ENCODE results near the gene OR52K2. TPM values are rescaled to one million over a fixed set of nuclear protein-coding genes. Genes with fewer than 3 reads are reported as not detected.
"Not testable (repeated sequence)": the region's sequence is repeated elsewhere in the genome, so short reads cannot be mapped to it uniquely, and the experiment has no call there.

Gene OR52K2
- under 1 TPM in 1 of 2 experiments, not detected in 1; 0.18 TPM for total RNA-seq

DNA sequence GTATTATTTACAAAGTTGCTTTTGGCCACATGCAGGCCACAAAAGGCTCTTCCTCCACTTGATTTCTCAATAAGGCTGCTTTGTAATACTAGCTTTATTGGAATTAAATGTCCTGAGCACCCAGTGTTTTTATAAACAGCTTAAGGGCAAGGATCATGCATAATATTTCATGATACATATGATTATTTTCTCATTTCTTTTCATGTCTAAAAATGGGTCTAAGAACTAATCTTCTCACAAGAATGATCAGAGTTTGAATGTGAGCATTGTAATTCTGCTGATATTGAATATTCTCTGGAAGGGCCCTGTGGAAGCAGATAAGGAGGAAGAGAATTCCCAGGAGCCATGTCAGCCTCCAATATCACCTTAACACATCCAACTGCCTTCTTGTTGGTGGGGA lies at the start of gene OR52K2:
OR52K2 (plus strand) TSS at position 301 of the 400 bp plus-strand sequence; CDS start at position 346, 45 bp downstream.
- Mint-ChIP-seq H3K27ac (no peak within 1 kb of the TSS), H3K9me3 (ENCODE audit: low read depth) (peaks cover under 1% of the 10 kb centered on the region), H3K4me3 (no peak within 1 kb of the TSS), H3K36me3 (ENCODE audit: low read depth) (no peaks in the 10 kb centered on the region), H3K27me3 (no peaks in the 10 kb centered on the region), H3K4me1 (no peaks in the 10 kb centered on the region)
- intact Hi-C loops (cut with DNase I, micrococcal nuclease): no loop called here
- ChIA-PET POLR2A (no interaction called here), CTCF (no interaction called here)
- no peak for DNase-seq
- ATAC-seq: no peak

DNA sequence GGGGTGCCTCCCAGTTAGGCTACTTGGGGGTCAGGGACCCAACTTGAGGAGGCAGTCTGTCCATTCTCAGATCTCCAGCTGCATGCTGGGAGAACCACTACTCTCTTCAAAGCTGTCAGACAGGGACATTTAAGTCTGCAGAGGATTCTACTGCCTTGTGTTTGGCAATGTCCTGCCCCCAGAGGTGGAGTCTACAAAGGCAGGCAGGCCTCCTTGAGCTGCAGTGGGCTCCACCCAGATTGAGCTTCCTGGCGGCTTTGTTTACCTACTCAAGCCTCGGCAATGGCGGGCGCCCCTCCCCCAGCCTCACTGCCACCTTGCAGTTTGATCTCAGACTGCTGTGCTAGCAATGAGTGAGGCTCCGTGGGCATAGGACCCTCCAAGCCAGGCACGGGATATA lies 42.9 kb upstream of the OR52K2 start:
- DNase-seq; intact Hi-C loops (cut with DNase I, micrococcal nuclease); ATAC-seq: not testable (repeated sequence)

DNA sequence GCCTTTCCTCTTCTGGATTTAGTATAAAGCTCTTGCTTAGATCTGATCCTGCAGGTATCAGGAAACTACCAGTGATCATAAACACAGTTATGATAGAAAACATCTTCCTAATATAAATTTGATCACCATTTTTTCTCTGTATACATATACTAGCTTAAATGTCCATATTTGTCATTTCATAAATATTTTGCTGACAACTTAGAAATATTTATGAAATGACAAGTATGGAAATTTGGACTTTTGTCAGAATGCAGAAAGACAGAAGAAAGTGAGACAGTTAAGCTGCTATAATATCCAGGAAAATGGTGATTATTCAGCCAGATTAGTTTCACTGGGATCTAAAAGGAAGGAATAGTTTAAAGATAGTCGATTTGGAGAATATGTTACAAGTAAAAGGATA lies 32.8 kb upstream of the OR52K2 start:
- no peaks in the 10 kb centered on the region for H3K9me3 Mint-ChIP-seq (ENCODE audit: low read depth)
- no peaks in the 10 kb centered on the region for H3K36me3 Mint-ChIP-seq (ENCODE audit: low read depth)
- POLR2A ChIA-PET: no interaction called here
- intact Hi-C loops (cut with DNase I, micrococcal nuclease): no loop called here
- H3K27me3 Mint-ChIP-seq: peaks cover 4% of the 10 kb centered on the region
- no peak for ATAC-seq
- H3K27ac Mint-ChIP-seq: no peak overlapping the region
- no peaks in the 10 kb centered on the region for H3K4me1 Mint-ChIP-seq
- no peak for DNase-seq
- H3K4me3 Mint-ChIP-seq: no peak overlapping the region
- CTCF ChIA-PET: no interaction called here

More for the DNA sequence above, 42.9 kb upstream of the OR52K2 start:
- H3K4me1 Mint-ChIP-seq; H3K27ac Mint-ChIP-seq; H3K9me3 Mint-ChIP-seq (ENCODE audit: low read depth); H3K27me3 Mint-ChIP-seq; H3K4me3 Mint-ChIP-seq; CTCF ChIA-PET; POLR2A ChIA-PET; H3K36me3 Mint-ChIP-seq (ENCODE audit: low read depth): not testable (repeated sequence)

DNA sequence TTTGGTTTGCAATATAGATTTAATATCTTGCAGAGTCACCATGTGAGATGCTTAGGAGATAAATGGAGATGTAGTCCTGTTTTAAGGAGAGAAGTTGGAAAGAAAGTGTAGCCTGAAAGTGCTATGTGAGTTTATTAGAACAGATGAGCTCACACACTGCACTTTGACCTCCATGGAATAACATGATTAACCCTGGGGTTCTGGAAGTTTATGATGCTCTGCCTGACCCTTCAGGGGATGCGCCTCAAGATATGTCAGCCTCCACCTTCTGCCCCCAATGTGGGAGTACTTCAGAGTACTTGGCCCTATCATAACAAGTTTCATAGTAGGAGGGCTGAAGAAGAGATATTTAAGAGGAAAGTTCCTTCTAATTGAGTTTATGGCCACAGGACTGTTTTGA lies 32.3 kb upstream of the OR52K2 start:
- Mint-ChIP-seq H3K27ac (no peak overlapping the region), H3K4me3 (no peak overlapping the region), H3K9me3 (ENCODE audit: low read depth) (no peaks in the 10 kb centered on the region), H3K27me3 (peaks cover 4% of the 10 kb centered on the region), H3K36me3 (ENCODE audit: low read depth) (no peaks in the 10 kb centered on the region), H3K4me1 (no peaks in the 10 kb centered on the region)
- ChIA-PET POLR2A (no interaction called here), CTCF (no interaction called here)
- ATAC-seq (no peak), DNase-seq (no peak)
- intact Hi-C loops (cut with DNase I, micrococcal nuclease): no loop called here

- no peak for ATAC-seq
- POLR2A ChIA-PET: no interaction called here
- no peaks in the 10 kb centered on the region for H3K4me1 Mint-ChIP-seq
Measured at GRCh38 chr11:4418403-4418802, 30.7 kb upstream of the OR52K2 start.

DNA sequence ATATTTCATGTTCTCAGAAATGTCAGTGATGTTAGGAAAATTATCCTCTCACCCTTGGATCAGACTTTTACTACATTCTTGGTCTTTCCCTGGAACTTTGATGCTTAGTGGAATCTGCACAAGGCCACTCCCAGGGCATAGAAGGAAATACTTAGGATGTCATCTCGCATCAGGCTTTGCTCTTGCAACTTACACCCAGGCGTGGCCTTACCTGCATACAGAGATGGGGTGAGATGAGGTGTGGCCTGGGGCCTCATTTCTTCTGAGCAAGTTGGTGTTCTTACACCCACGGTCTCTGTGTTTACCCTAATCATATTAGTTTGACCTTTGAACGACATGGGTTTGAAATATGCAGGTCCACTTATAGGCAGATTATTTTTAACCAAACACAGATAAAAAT lies 19.0 kb upstream of the OR52K2 start:
- Mint-ChIP-seq H3K27me3 (peaks cover 6% of the 10 kb centered on the region), H3K27ac (no peak overlapping the region), H3K9me3 (ENCODE audit: low read depth) (no peaks in the 10 kb centered on the region), H3K4me1 (no peaks in the 10 kb centered on the region), H3K36me3 (ENCODE audit: low read depth) (no peaks in the 10 kb centered on the region), H3K4me3 (no peak overlapping the region)
- no peak for DNase-seq
- CTCF ChIA-PET: no interaction called here
- no peak for ATAC-seq
- POLR2A ChIA-PET: no interaction called here
- intact Hi-C loops (cut with DNase I, micrococcal nuclease): no loop called here

More at GRCh38 chr11:4418403-4418802, 30.7 kb upstream of the OR52K2 start:
- H3K9me3 Mint-ChIP-seq (ENCODE audit: low read depth): no peaks in the 10 kb centered on the region
- CTCF ChIA-PET: no interaction called here
- no peaks in the 10 kb centered on the region for H3K36me3 Mint-ChIP-seq (ENCODE audit: low read depth)
- no peak overlapping the region for H3K4me3 Mint-ChIP-seq
- DNase-seq: no peak
- H3K27ac Mint-ChIP-seq: no peak overlapping the region
- intact Hi-C loops (cut with DNase I, micrococcal nuclease): no loop called here
- peaks cover 4% of the 10 kb centered on the region for H3K27me3 Mint-ChIP-seq

- ChIA-PET POLR2A (no interaction called here), CTCF (interaction anchor here (0.6 to 0.8 kb wide), 2 partner anchors 9 to 1969 kb away, joined by 3 to 5 read pairs; no protein-coding TSS in a partner anchor)
- Mint-ChIP-seq H3K4me3 (no peak overlapping the region), H3K4me1 (no peaks in the 10 kb centered on the region), H3K9me3 (ENCODE audit: low read depth) (no peaks in the 10 kb centered on the region), H3K27ac (no peak overlapping the region), H3K36me3 (ENCODE audit: low read depth) (no peaks in the 10 kb centered on the region), H3K27me3 (peaks cover 14% of the 10 kb centered on the region)
- intact Hi-C loops (cut with DNase I, micrococcal nuclease): no loop called here
- no peak for DNase-seq
- no peak for ATAC-seq
Measured at GRCh38 chr11:4433856-4434255, 15.2 kb upstream of the OR52K2 start.

GRCh38 chr11:4436411-4436810 lies 12.7 kb upstream of the OR52K2 start:
- H3K27ac Mint-ChIP-seq: no peak overlapping the region
- DNase-seq (no peak), ATAC-seq (no peak)
- no peaks in the 10 kb centered on the region for H3K4me1 Mint-ChIP-seq
- H3K36me3 Mint-ChIP-seq (ENCODE audit: low read depth): no peaks in the 10 kb centered on the region
- peaks cover 17% of the 10 kb centered on the region for H3K27me3 Mint-ChIP-seq
- POLR2A ChIA-PET: no interaction called here
- H3K4me3 Mint-ChIP-seq: no peak overlapping the region
- intact Hi-C loops (cut with DNase I, micrococcal nuclease): no loop called here
- no peaks in the 10 kb centered on the region for H3K9me3 Mint-ChIP-seq (ENCODE audit: low read depth)
- CTCF ChIA-PET: no interaction called here

- Mint-ChIP-seq H3K36me3 (ENCODE audit: low read depth) (no peaks in the 10 kb centered on the region), H3K27ac (no peak overlapping the region), H3K27me3 (peaks cover 10% of the 10 kb centered on the region), H3K4me3 (no peak overlapping the region), H3K4me1 (no peaks in the 10 kb centered on the region), H3K9me3 (ENCODE audit: low read depth) (no peaks in the 10 kb centered on the region)
- ChIA-PET POLR2A (no interaction called here), CTCF (no interaction called here)
- intact Hi-C loops (cut with DNase I, micrococcal nuclease): no loop called here
- DNase-seq: no peak
- ATAC-seq: no peak
Measured at GRCh38 chr11:4441515-4441914, 7.6 kb upstream of the OR52K2 start.

GRCh38 chr11:4443232-4443891 lies 5.7 kb upstream of the OR52K2 start:
- H3K36me3 Mint-ChIP-seq (ENCODE audit: low read depth): no peaks in the 10 kb centered on the region
- no peak overlapping the region for H3K27ac Mint-ChIP-seq
- no peak overlapping the region for H3K4me3 Mint-ChIP-seq
- no peaks in the 10 kb centered on the region for H3K9me3 Mint-ChIP-seq (ENCODE audit: low read depth)
- no peak for ATAC-seq
- H3K4me1 Mint-ChIP-seq: no peaks in the 10 kb centered on the region
- POLR2A ChIA-PET: no interaction called here
- DNase-seq: no peak
- CTCF ChIA-PET: interaction anchor here (0.6 to 1.2 kb wide), 4 partner anchors 10 to 256 kb away, joined by 3 to 5 read pairs (median 3); no protein-coding TSS in a partner anchor
- H3K27me3 Mint-ChIP-seq: peaks cover 5% of the 10 kb centered on the region
- intact Hi-C loops (cut with DNase I, micrococcal nuclease): no loop called here

DNA sequence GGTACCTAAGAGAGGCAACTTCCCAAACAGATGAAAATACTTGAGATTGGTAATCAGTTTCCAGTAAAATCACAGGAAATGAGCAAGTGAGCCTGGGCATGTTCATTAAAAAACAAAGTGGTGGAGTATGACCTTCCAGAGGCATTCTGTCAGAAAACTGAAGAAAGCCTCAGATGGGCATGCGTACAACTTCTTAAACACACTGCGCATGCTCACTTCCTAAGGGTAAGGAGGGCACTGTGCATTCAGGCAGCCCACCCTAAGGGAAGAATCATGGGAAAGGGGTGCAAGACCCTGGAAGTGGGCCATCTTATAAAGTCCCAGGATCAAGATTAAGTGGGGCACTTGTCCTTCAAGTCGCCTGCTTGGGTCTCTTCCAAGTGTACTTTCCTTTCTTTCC lies 4.0 kb downstream of the OR52K2 start:
- Mint-ChIP-seq H3K27ac (no peak overlapping the region), H3K36me3 (ENCODE audit: low read depth) (peaks cover 2% of the 10 kb centered on the region), H3K27me3 (no peaks in the 10 kb centered on the region), H3K9me3 (ENCODE audit: low read depth) (peaks cover 7% of the 10 kb centered on the region), H3K4me3 (no peak overlapping the region), H3K4me1 (no peaks in the 10 kb centered on the region)
- ChIA-PET POLR2A (no interaction called here), CTCF (no interaction called here)
- intact Hi-C loops (cut with DNase I, micrococcal nuclease): no loop called here
- DNase-seq (no peak), ATAC-seq (no peak)

DNA sequence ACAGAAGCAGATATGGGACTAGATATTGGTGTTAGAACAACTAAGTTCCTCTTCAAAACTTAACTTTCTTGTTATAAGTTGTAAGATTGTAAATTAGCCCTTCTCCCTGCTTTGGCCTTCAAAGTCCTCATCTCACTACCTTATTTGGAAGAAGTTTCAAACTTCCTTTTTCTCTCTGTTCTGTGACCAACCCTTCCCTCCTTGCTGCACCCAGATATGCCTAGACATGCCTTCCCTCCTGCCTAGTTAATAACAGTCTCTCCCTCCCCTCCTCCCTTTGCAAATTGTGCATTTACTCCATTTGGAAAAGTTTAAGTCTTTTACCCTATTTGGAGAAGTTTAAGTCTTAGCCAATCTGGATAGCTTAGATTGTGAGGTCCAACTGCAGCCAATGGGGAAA lies 4.9 kb downstream of the OR52K2 start:
- Mint-ChIP-seq H3K9me3 (ENCODE audit: low read depth) (peaks cover 7% of the 10 kb centered on the region), H3K4me1 (no peaks in the 10 kb centered on the region), H3K27me3 (no peaks in the 10 kb centered on the region), H3K4me3 (no peak overlapping the region), H3K27ac (no peak overlapping the region), H3K36me3 (ENCODE audit: low read depth) (peaks cover 2% of the 10 kb centered on the region)
- POLR2A ChIA-PET: no interaction called here
- no peak for ATAC-seq
- intact Hi-C loops (cut with DNase I, micrococcal nuclease): no loop called here
- CTCF ChIA-PET: interaction anchor here (0.9 kb wide), 1 partner anchor 11 kb away, joined by 3 read pairs; no protein-coding TSS in a partner anchor
- DNase-seq: no peak

Measured in activated CD4-positive, alpha-beta T cell treated with anti-CD3 and anti-CD28 coated beads for 36 hours (primary cell).